IMR-90 (cell line): ENCODE measurements around the gene OR56A4. TPM values are rescaled to one million over a fixed set of nuclear protein-coding genes. Genes with fewer than 3 reads are reported as not detected.

Experiments
- ATAC-seq: fragments of 200-7000 bp; cut with Tn5 transposase; 2 replicates; pipeline ENCODE4 v1.9.1; 2020; ENCODE audit warnings: low read depth, mild to moderate bottlenecking, moderate library complexity
- BruUV-seq: library from RNA; stranded (reverse); fragments of 400-500 nt; replicated peaks from 2 replicates; lab custom pipeline; 2021; lab: Mats Ljungman, UMichigan
- CTCF ChIA-PET: fragments of 300-600 bp; formaldehyde crosslinking; extraction: SDS; loops from one replicate; lab custom pipeline; 2021; ENCODE audit warnings: antibody characterized with exemption; lab: Yijun Ruan, JAX
- POLR2A ChIA-PET: fragments of 300-600 bp; sonication (Branson Sonifier 250); formaldehyde crosslinking; loops from one replicate; lab custom pipeline; 2022; ENCODE audit warnings: antibody characterized with exemption; ENCODE audit not compliant: unreplicated experiment; lab: Charles Lee
- DNase-seq: peaks from one replicate; pipeline ENCODE4 v3.0.0; 2013
- H2AFZ ChIP-seq: replicated peaks from 2 replicates; pipeline ENCODE3; 2013; ENCODE audit warnings: low read length, mild to moderate bottlenecking; ENCODE audit not compliant: poor library complexity
- H2AK5ac ChIP-seq: 2 replicates; pipeline ENCODE4 v1.6.1; 2013; ENCODE audit warnings: low read depth, low read length, inconsistent platforms
- H2AK9ac ChIP-seq: replicated peaks from 2 replicates; pipeline ENCODE3; 2013; ENCODE audit warnings: mild to moderate bottlenecking, low read depth, low read length, moderate library complexity; ENCODE audit not compliant: poor library complexity
- H2BK120ac ChIP-seq: 2 replicates; pipeline ENCODE4 v1.6.1; 2013; ENCODE audit warnings: low read depth, low read length, inconsistent platforms
- H2BK15ac ChIP-seq: 3 replicates; pipeline ENCODE4 v1.6.1; 2013; ENCODE audit warnings: low read depth, low read length, inconsistent platforms
- H2BK20ac ChIP-seq: 2 replicates; pipeline ENCODE4 v1.6.1; 2013; ENCODE audit warnings: low read depth, mild to moderate bottlenecking, inconsistent platforms, low read length, moderate library complexity
- H2BK5ac ChIP-seq: 2 replicates; pipeline ENCODE4 v1.6.1; 2013; ENCODE audit warnings: mild to moderate bottlenecking, low read depth, low read length, inconsistent platforms; ENCODE audit not compliant: poor library complexity, severe bottlenecking
- H3K14ac ChIP-seq: replicated peaks from 2 replicates; pipeline ENCODE4 v1.6.1; 2013; ENCODE audit warnings: low read depth, low read length, inconsistent platforms
- H3K18ac ChIP-seq: 2 replicates; pipeline ENCODE4 v1.6.1; 2013; ENCODE audit warnings: low read depth, low read length, control low read depth
- H3K23ac ChIP-seq: 2 replicates; pipeline ENCODE4 v1.6.1; 2013; ENCODE audit warnings: low read depth, low read length, inconsistent platforms
- H3K27ac ChIP-seq: 2 replicates; pipeline ENCODE4 v1.5.1; 2013; ENCODE audit warnings: mild to moderate bottlenecking, control low read depth, low read length; ENCODE audit not compliant: insufficient read depth
- H3K27me3 ChIP-seq: 2 replicates; pipeline ENCODE4 v1.6.1; 2013; ENCODE audit warnings: low read length; ENCODE audit not compliant: control insufficient read depth, insufficient read depth
- H3K36me3 ChIP-seq: 2 replicates; pipeline ENCODE4 v1.6.1; 2013; ENCODE audit warnings: low read length, mixed read lengths; ENCODE audit not compliant: control insufficient read depth, insufficient read depth
- H3K4ac ChIP-seq: 2 replicates; pipeline ENCODE4 v1.6.1; 2013; ENCODE audit warnings: low read depth, low read length, inconsistent platforms
- H3K4me1 ChIP-seq: 2 replicates; pipeline ENCODE4 v1.6.1; 2013; ENCODE audit warnings: low read length, mixed read lengths; ENCODE audit not compliant: control insufficient read depth, insufficient read depth
- H3K4me2 ChIP-seq: 2 replicates; pipeline ENCODE4 v1.6.1; 2013; ENCODE audit warnings: low read depth, mild to moderate bottlenecking, control low read depth, low read length, moderate library complexity
- H3K4me3 ChIP-seq: 2 replicates; pipeline ENCODE4 v1.5.1; 2013; ENCODE audit warnings: low read depth, mild to moderate bottlenecking, control low read depth, low read length, moderate library complexity; ENCODE audit not compliant: insufficient read depth
- H3K56ac ChIP-seq: 2 replicates; pipeline ENCODE4 v1.6.1; 2013; ENCODE audit warnings: low read length, inconsistent platforms; ENCODE audit not compliant: insufficient read depth; ENCODE audit errors: extremely low read depth
- H3K79me1 ChIP-seq, 2 experiments: 2 replicates each; pipeline ENCODE4 v1.6.1; 2013; ENCODE audit warnings: low read length in 2 of 2, inconsistent platforms in 1 of 2, low read depth in 1 of 2
- H3K9ac ChIP-seq: 2 replicates; pipeline ENCODE4 v1.6.1; 2013; ENCODE audit warnings: low read depth, low read length, control low read depth
- H3K9me1 ChIP-seq: 2 replicates; pipeline ENCODE4 v1.6.1; 2013; ENCODE audit warnings: low read length, inconsistent platforms; ENCODE audit not compliant: insufficient read depth
- H3K9me3 ChIP-seq: 2 replicates; pipeline ENCODE4 v1.6.1; 2013; ENCODE audit warnings: low read length; ENCODE audit not compliant: control insufficient read depth, insufficient read depth
- H4K20me1 ChIP-seq: 2 replicates; pipeline ENCODE4 v1.6.1; 2013; ENCODE audit warnings: low read length, inconsistent platforms; ENCODE audit not compliant: insufficient read depth
- H4K5ac ChIP-seq: 2 replicates; pipeline ENCODE4 v1.6.1; 2013; ENCODE audit warnings: mild to moderate bottlenecking, low read depth, low read length, control low read depth
- H4K8ac ChIP-seq, 2 experiments: 2 replicates each; pipeline ENCODE4 v1.6.1; 2013; ENCODE audit warnings: low read depth in 2 of 2, low read length in 2 of 2, control low read depth in 1 of 2, inconsistent platforms in 1 of 2
- H4K91ac ChIP-seq: 2 replicates; pipeline ENCODE4 v1.6.1; 2013; ENCODE audit warnings: low read depth, low read length, inconsistent platforms; ENCODE audit not compliant: insufficient read depth
- ELK1 ChIP-seq: fragments of 150-350 bp; IDR thresholded peaks from 2 replicates; pipeline ENCODE4 v1.6.1; 2016; ENCODE audit warnings: low read depth, mild to moderate bottlenecking, low read length, moderate library complexity, borderline replicate concordance
- MAZ ChIP-seq: IDR thresholded peaks from 2 replicates; pipeline ENCODE4 v1.6.1; 2012; ENCODE audit warnings: low read depth, mild to moderate bottlenecking, low read length, improper control_type of control experiment, moderate library complexity, borderline replicate concordance
- RFX5 ChIP-seq: IDR thresholded peaks from 2 replicates; pipeline ENCODE4 v1.8.0; 2012; ENCODE audit warnings: low read depth, mild to moderate bottlenecking, low read length, moderate library complexity
- SMC3 ChIP-seq: fragments of 150-350 bp; IDR thresholded peaks from 2 replicates; pipeline ENCODE4 v1.6.1; 2016; ENCODE audit warnings: low read depth, mild to moderate bottlenecking, antibody characterized with exemption, low read length, moderate library complexity
- WGBS, 2 experiments: methylation state at CpG; one replicate each; pipeline versions ENCODE4 v1.1.5 to v1.1.7; 2013; ENCODE audit warnings: missing lambda C conversion rate in 2 of 2; ENCODE audit not compliant: insufficient read length in 1 of 2; ENCODE audit errors: extremely low coverage in 2 of 2; 5-methylcytosine and 5-hydroxymethylcytosine counted together
- dilution Hi-C: fragments of 300-500 bp; cut with HindIII; formaldehyde crosslinking; loops from one replicate; pipeline ENCODE4 v1.14.3; 2018; ENCODE audit warnings: low sequenced_read_pairs; ENCODE audit not compliant: unreplicated experiment
- in situ Hi-C: fragments of 300-500 bp; cut with MboI; formaldehyde crosslinking; loops from 3 replicates; pipeline ENCODE4 v1.14.3; 2019; ENCODE audit warnings: low sequenced_read_pairs, inconsistent platforms, mixed read lengths
- intact Hi-C: fragments of 100-400 bp; cut with micrococcal nuclease; formaldehyde crosslinking; loops from 2 replicates; pipeline ENCODE4 v1.10.0; 2022
- polyA plus RNA-seq, 3 experiments: library from polyadenylated mRNA; depleted of rRNA; stranded (reverse); fragments of >200 nt; gene quantifications; 2 replicates each; pipeline ENCODE4 v1.2.3, GENCODE V29; 2012; ENCODE audit warnings: low replicate concordance in 1 of 3
- total RNA-seq: library from RNA; depleted of rRNA; stranded (reverse); fragments of >200 nt; gene quantifications from 2 replicates; pipeline ENCODE4 v1.2.3, GENCODE V29; 2012

OR56A4 gene
- total and polyA plus RNA-seq, 2 of the 4 experiments (the other 2 are of a cell fraction) = not detected

GRCh38 chr11:6027501-6027900 is 20.8 kb upstream of the OR56A4 start:
- Histone ChIP-seq H3K79me1 (no peaks in the 10 kb centered on the region), H3K56ac (no peak overlapping the region), H3K4ac (no peak overlapping the region), H2BK5ac (no peak overlapping the region), H4K8ac (no peak overlapping the region), H3K27me3 (no peaks in the 10 kb centered on the region), H4K20me1 (no peaks in the 10 kb centered on the region), H3K23ac (no peak overlapping the region), H2AK9ac (no peak overlapping the region), H3K27ac (no peak overlapping the region), H3K9ac (no peak overlapping the region), H4K5ac (no peak overlapping the region), H3K14ac (no peak overlapping the region), H3K9me3 (no peaks in the 10 kb centered on the region), H4K91ac (no peak overlapping the region), H2BK15ac (no peak overlapping the region), H3K36me3 (no peaks in the 10 kb centered on the region), H2BK20ac (no peak overlapping the region), H2AFZ (no peak overlapping the region), H3K4me3 (no peak overlapping the region), H2AK5ac (no peak overlapping the region), H3K4me1 (no peaks in the 10 kb centered on the region), H3K9me1 (no peaks in the 10 kb centered on the region), H2BK120ac (no peak overlapping the region), H3K18ac (no peak overlapping the region), H3K4me2 (no peak overlapping the region)
- WGBS, 2 experiments = no CpG with 5 or more reads among the region's 1 CpG
- CTCF ChIA-PET = interaction anchor here (1.1 kb wide), 1 partner anchor 325 kb away, joined by 4 read pairs; no protein-coding TSS in a partner anchor
- dilution Hi-C loops = no loop called here
- BruUV-seq = no TSS peak
- in situ Hi-C loops = loop anchor here (10.0 kb wide), 1 partner anchor 327 kb away; no protein-coding TSS in a partner anchor
- POLR2A ChIA-PET = interaction anchor here (0.6 kb wide), 1 partner anchor 135 kb away, joined by 3 read pairs; no protein-coding TSS in a partner anchor
- intact Hi-C loops = no loop called here
- ATAC-seq = no peak
- TF ChIP-seq ELK1 = no peak
- no peak for TF ChIP-seq MAZ
- no peak for TF ChIP-seq RFX5
- no peak for TF ChIP-seq SMC3
- DNase-seq = no peak
